CD4-positive, alpha-beta T cell treated with Interleukin-15 for 4 hours (primary cell): Measurements from ENCODE around the gene TM6SF1.
"Not testable (repeated sequence)": the region's sequence is repeated elsewhere in the genome, so short reads cannot be mapped to it uniquely, and the experiment has no call there.

ENCODE experiments used
- DNase-seq: peaks from one replicate; pipeline ENCODE4 v3.0.0-alpha.2; 2020; ENCODE audit warnings: low spot score

The TM6SF1 gene

GRCh38 chr15:83088876-83089275, 18.6 kb upstream of the TM6SF1 start:
- DNase-seq = no peak

GRCh38 chr15:83090465-83090864, 17.0 kb upstream of the TM6SF1 start:
- no peak for DNase-seq

GRCh38 chr15:83091965-83092308, 15.5 kb upstream of the TM6SF1 start:
- DNase-seq = not testable (repeated sequence)

- DNase-seq = no peak
These were observed 15.0 kb upstream of the TM6SF1 start for GRCh38 chr15:83092309-83092976.

- no peak for DNase-seq
These were observed 12.9 kb upstream of the TM6SF1 start for GRCh38 chr15:83094583-83094982.

DNA sequence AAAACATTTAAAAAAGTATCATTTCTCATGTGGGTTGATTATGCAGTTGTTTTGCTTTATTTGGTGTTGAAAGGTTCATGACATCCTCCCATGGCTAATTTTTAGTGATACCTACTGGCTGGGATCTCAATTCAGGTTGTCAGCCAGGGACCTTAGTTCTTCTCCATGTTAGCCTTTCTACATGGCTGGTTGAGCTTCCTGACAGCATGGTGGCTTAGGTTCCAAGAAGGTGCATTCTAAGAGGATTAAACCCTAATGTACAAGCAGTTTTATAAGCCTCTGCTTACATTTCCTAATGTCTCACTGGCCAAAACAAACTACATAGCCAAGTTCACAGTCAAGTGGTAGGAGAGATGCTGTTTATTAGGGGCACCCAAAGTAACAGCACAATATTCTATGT, 9.4 kb upstream of the TM6SF1 start:
- no peak for DNase-seq

DNA sequence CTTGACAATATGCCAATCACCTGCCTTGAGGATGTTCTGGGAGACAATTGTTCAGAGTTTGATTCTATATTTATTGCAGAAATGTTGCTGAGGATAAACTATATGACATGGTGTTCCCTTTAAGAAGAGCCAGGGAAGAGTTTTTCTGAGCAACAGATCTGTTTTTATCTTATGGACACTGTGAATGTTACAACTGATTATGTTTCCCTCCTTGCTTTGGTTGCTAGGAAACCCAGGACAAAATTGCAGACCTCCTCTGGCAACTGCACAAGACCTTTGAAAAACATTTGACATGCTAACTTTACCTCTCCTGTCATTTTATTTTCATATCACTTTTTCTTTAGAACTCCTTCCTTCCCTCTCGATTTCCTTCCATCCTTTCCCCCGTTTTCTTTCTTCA, 8.2 kb upstream of the TM6SF1 start:
- no peak for DNase-seq

- DNase-seq = peak; percentile 5
These were observed 7.3 kb upstream of the TM6SF1 start for GRCh38 chr15:83100097-83100646.

- no peak for DNase-seq
These were observed 5.1 kb upstream of the TM6SF1 start for GRCh38 chr15:83102346-83102745.

- DNase-seq = no peak
These were observed 3.3 kb upstream of the TM6SF1 start for GRCh38 chr15:83104141-83104540.

GRCh38 chr15:83105440-83105839, 2.0 kb upstream of the TM6SF1 start:
- no peak for DNase-seq

DNA sequence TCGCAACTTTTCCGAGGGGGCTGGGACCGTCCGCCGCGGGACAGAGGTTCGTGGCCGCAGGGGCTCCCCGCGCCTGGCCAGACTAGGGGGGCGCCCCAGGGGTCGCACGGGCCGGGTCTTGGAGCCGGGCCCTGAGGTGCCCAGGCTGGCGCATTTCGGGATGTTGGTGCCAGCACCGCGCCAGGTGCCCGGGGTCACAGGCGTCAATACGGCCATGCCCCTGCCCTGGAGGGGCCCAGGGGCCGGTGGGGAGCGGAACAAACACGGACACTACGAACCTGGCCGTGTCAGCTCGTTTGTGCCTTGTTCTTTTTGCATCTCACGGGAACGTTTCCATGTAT, 366 bp downstream of the TM6SF1 start:
- DNase-seq = no peak

- no peak for DNase-seq
These were observed 1.1 kb downstream of the TM6SF1 start for GRCh38 chr15:83108266-83109219.

DNA sequence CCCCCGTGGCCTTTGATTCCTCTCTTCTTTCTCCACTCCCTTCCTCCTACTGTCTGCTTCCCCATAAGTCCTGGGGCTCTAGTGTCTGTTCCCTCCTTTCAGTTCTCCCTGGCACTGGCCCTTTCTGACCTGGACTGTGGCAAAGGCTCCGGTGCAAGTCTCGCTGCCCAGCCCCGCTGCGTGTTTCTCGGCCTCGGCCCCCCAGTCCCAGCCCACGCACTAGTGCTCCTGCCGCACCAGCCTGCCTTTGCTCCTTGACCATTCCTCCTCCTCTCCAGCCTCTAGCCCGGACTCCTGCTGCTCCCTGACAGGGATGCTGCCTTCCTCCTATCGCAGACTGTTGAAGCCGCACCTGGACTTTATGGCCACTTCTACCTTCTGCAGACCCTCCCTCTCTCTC, 2.1 kb downstream of the TM6SF1 start:
- DNase-seq = no peak

GRCh38 chr15:83110381-83110780, 2.9 kb downstream of the TM6SF1 start:
- no peak for DNase-seq

- DNase-seq = no peak
These were observed 3.7 kb downstream of the TM6SF1 start for GRCh38 chr15:83111149-83111548.

DNA sequence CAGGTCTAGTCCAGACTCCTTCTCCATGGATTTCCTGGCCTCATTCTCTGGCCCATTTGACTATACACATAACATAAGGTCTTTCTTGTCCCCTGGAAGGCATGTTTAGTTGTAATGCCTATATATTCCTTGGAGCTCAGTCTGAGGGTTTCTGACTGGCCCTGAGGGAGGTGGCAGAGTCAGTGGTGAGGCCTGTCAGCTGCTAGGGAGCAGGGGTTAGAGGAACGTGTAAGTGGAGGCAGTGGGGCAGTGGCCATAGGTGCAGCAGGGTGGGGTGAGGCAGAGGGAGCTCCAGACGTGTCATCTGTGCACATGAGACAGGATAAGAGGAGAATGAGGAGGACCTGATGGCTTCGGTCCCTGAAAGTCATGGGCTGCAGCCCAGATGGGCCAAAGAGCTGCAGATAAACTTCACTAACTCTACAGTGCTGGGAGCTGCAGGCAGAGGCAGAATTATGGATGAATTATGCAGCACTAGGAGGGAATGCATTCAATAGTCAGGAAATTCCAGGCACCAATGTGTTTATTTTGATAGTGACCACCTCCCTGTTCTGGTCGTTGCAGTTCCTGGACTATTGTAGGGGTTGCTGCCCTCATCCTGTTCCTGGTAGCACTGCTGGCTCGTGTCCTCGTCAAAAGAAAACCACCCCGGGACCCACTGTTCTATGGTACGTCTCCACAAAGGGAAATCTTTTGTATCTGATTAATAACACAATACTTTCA, 4.9 kb downstream of the TM6SF1 start:
- DNase-seq = no peak

- no peak for DNase-seq
These were observed 5.5 kb downstream of the TM6SF1 start for GRCh38 chr15:83112956-83113299.

GRCh38 chr15:83113881-83114674, 6.6 kb downstream of the TM6SF1 start:
- no peak for DNase-seq

DNA sequence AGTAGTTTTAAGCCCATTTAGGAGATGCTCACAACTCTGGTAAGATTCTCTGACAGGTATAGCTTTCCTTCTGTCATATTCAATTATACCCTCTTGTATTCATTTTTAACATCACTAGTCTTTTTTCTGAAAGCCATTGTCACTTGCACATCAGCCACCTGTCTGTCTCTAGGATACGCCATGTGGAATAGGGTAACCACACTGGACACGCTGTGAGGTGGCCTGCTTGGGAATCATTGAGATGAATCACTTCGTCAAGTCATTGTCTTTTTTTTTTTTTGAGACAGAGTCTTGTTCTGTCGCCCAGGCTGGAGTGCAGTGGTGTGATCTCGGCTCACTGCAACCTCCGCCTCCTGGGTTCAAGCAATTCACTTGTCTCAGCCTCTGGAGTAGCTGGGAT, 7.4 kb downstream of the TM6SF1 start:
- DNase-seq = no peak

GRCh38 chr15:83115410-83115809, 8.0 kb downstream of the TM6SF1 start:
- no peak for DNase-seq
